ENCODE data around the gene S100A5. TPM values are rescaled to one million over a fixed set of nuclear protein-coding genes. Genes with fewer than 3 reads are reported as not detected.

Gene S100A5
- total and polyA plus RNA-seq, 10 of the 15 experiments (the other 5 are each of a cell fraction or from before 2014, with no cell fraction given): 0.47 to 0.75 (median 0.56) TPM; not detected in 6

- TF ChIP-seq ZNF687 (IDR thresholded peaks at IDR 0.05): no peak
- TF ChIP-seq SRF (IDR thresholded peaks at IDR 0.05; ENCODE audit: low read depth in 2 of 2, low read length in 2 of 2): no peak
- no peak for TF ChIP-seq ASH2L (IDR thresholded peaks at IDR 0.05; ENCODE audit: borderline replicate concordance, low read depth)
- no peak for TF ChIP-seq RBBP5 (conservative IDR thresholded peaks at IDR 0.05)
- TF ChIP-seq PML (IDR thresholded peaks at IDR 0.05; ENCODE audit: low read length): no peak
- TF ChIP-seq CBX5 (IDR thresholded peaks at IDR 0.05; ENCODE audit: low read depth): no peak
- TF ChIP-seq MTA2 (IDR thresholded peaks at IDR 0.05; ENCODE audit: low read depth): no peak
Measured at GRCh38 chr1:153561466-153561985, 20.8 kb upstream of the S100A5 start (continued).

- WGBS (ENCODE audit: insufficient coverage, insufficient replicate concordance, low lambda C conversion rate, missing lambda C conversion rate): 31% methylated on average over 10 of the region's 10 CpGs
- Histone ChIP-seq H3K4me3 (no peak overlapping the region), H3K9me3 (replicated peaks; ENCODE audit: control insufficient read depth, insufficient read depth, low read length) (no peaks in the 10 kb centered on the region), H3K27me3 (replicated peaks in 1 of 2; ENCODE audit: control insufficient read depth in 2 of 2, insufficient read depth in 2 of 2, low read length in 1 of 2) (no peaks in the 10 kb centered on the region), H3K9ac (ENCODE audit: control insufficient read depth, insufficient read depth, low read length) (no peak overlapping the region), H3K79me2 (ENCODE audit: control insufficient read depth, insufficient read depth, low read length) (no peaks in the 10 kb centered on the region), H3K36me3 (ENCODE audit: control insufficient read depth in 2 of 2, insufficient read depth in 2 of 2, low read length in 1 of 2) (no peaks in the 10 kb centered on the region), H3K27ac (ENCODE audit: control insufficient read depth, insufficient read depth) (no peak overlapping the region), H3K4me2 (ENCODE audit: control insufficient read depth, insufficient read depth) (no peak overlapping the region), H3K4me1 (ENCODE audit: control insufficient read depth, insufficient read depth, low read length) (peaks cover 6% of the 10 kb centered on the region), H4K20me1 (ENCODE audit: control insufficient read depth, insufficient read depth) (no peaks in the 10 kb centered on the region), H2AFZ (ENCODE audit: control insufficient read depth, low read depth, low read length) (no peak overlapping the region)
- in situ Hi-C loops (cut with MboI) (loop anchor here (5.0 kb wide), 1 partner anchor 54 kb away; no protein-coding TSS in a partner anchor), intact Hi-C loops (cut with micrococcal nuclease; ENCODE audit: unreplicated experiment) (no loop called here)
- DNase-seq (ENCODE audit: low read depth, low spot score) (no peak), FAIRE-seq (no peak), ATAC-seq (no peak)
- RAD21 ChIA-PET (ENCODE audit: unreplicated experiment): interaction anchor here (2.0 kb wide), 1 partner anchor 50 kb away, joined by 6 read pairs; no protein-coding TSS in a partner anchor
- no TSS peak for BruUV-seq (replicated peaks)
- SMC1A ChIA-PET (ENCODE audit: uncharacterized antibody, unreplicated experiment): interaction anchor here (1.2 to 4.0 kb wide), 5 partner anchors 10 to 66 kb away, joined by 3 to 18 read pairs (median 4); partner anchors contain the start of gene S100A4
- POLR2A ChIA-PET: interaction anchor here (1.7 kb wide), 1 partner anchor 16 kb away, joined by 6 read pairs; the partner anchor contains the start of gene S100A4
- CTCF ChIA-PET: interaction anchor here (1.0 to 8.3 kb wide), 6 partner anchors 9 to 50 kb away, joined by 3 to 113 read pairs (median 12); partner anchors contain the start of gene S100A6
- TF ChIP-seq SKIL (IDR thresholded peaks at IDR 0.05; ENCODE audit: low read depth, poor library complexity, severe bottlenecking) (no peak), HDGF (IDR thresholded peaks at IDR 0.05) (no peak), MYC (IDR thresholded peaks at IDR 0.05; ENCODE audit: insufficient read depth, insufficient read length, insufficient replicate concordance, low read length, severe bottlenecking) (no peak), NR2F1 (conservative IDR thresholded peaks at IDR 0.05) (no peak), SRF (IDR thresholded peaks at IDR 0.05; ENCODE audit: low read depth in 2 of 2, low read length in 2 of 2) (no peak)
- TF ChIP-seq, protein P1, sequence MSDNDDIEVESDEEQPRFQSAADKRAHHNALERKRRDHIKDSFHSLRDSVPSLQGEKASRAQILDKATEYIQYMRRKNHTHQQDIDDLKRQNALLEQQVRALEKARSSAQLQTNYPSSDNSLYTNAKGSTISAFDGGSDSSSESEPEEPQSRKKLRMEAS (IDR thresholded peaks at IDR 0.05; ENCODE audit: low read depth, low read length): no peak
- TF ChIP-seq, protein P2, sequence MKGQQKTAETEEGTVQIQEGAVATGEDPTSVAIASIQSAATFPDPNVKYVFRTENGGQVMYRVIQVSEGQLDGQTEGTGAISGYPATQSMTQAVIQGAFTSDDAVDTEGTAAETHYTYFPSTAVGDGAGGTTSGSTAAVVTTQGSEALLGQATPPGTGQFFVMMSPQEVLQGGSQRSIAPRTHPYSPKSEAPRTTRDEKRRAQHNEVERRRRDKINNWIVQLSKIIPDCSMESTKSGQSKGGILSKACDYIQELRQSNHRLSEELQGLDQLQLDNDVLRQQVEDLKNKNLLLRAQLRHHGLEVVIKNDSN (IDR thresholded peaks at IDR 0.05; ENCODE audit: borderline replicate concordance, extremely low read length, insufficient read depth, low read depth, low read length): no peak
Measured at GRCh38 chr1:153560771-153561465, 20.2 kb upstream of the S100A5 start.

All from GM12878 (cell line).